HEK293 (cell line): ENCODE data around the gene MRGPRE.

Experiments used
- CTCF ChIA-PET: fragments of 350-600 bp; formaldehyde crosslinking; extraction: SDS; loops from one replicate; lab custom pipeline; 2021; ENCODE audit warnings: antibody characterized with exemption; lab: Yijun Ruan, JAX
- POLR2A ChIA-PET: fragments of 300-600 bp; formaldehyde crosslinking; extraction: SDS; loops from one replicate; lab custom pipeline; 2020; ENCODE audit warnings: antibody characterized with exemption, inconsistent platforms; lab: Yijun Ruan, JAX
- H3K27ac ChIP-seq: fragments of 200-500 bp; sonication (Bioruptor generic); 2 replicates; pipeline ENCODE4 v1.5.1; 2014; ENCODE audit warnings: low read depth, low read length, control low read depth, inconsistent platforms; ENCODE audit errors: extremely low read depth
- H3K36me3 ChIP-seq, 2 experiments: fragments of 200-500 bp in 1 of 2; sonication (Bioruptor generic) in 1 of 2; 1 replicate in 1 of 2; 2 replicates in 1 of 2; pipeline ENCODE4 v1.5.1; 2014 to 2017; ENCODE audit warnings: inconsistent platforms in 2 of 2, low read length in 2 of 2; ENCODE audit not compliant: control insufficient read depth in 2 of 2, insufficient read depth in 1 of 2
- H3K4me1 ChIP-seq: fragments of 200-500 bp; sonication (Bioruptor generic); 2 replicates; pipeline ENCODE4 v1.5.1; 2014; ENCODE audit warnings: mild to moderate bottlenecking, low read length, inconsistent platforms; ENCODE audit not compliant: control insufficient read depth, insufficient read depth
- H3K4me3 ChIP-seq: 2 replicates; pipeline ENCODE4 v1.5.1; 2011; ENCODE audit warnings: low read depth, mild to moderate bottlenecking, control low read depth, low read length, moderate library complexity
- H3K9me3 ChIP-seq: fragments of 200-500 bp; sonication (Bioruptor generic); 2 replicates; pipeline ENCODE4 v1.5.1; 2014; ENCODE audit warnings: low read depth, low read length, inconsistent platforms; ENCODE audit not compliant: control insufficient read depth, insufficient read depth
- ATF2 ChIP-seq: fragments of 450-650 bp; formaldehyde crosslinking; IDR thresholded peaks from 2 replicates; pipeline ENCODE4 v1.5.1; 2016; ENCODE audit warnings: missing biosample characterization, missing genetic modification characterization, low read depth
- EGR2 ChIP-seq: fragments of 450-650 bp; formaldehyde crosslinking; IDR thresholded peaks from 2 replicates; pipeline ENCODE4 v1.5.1; 2016; ENCODE audit warnings: low read depth, missing biosample characterization, missing genetic modification characterization
- GLIS1 ChIP-seq: fragments of 450-650 bp; formaldehyde crosslinking; IDR thresholded peaks from 2 replicates; pipeline ENCODE4 v1.5.1; 2016; ENCODE audit warnings: missing biosample characterization, missing genetic modification characterization
- GLIS2 ChIP-seq: fragments of 450-650 bp; formaldehyde crosslinking; IDR thresholded peaks from 2 replicates; pipeline ENCODE4 v1.5.1; 2016; ENCODE audit warnings: missing biosample characterization, missing genetic modification characterization
- MYNN ChIP-seq: fragments of 450-650 bp; formaldehyde crosslinking; IDR thresholded peaks from 2 replicates; pipeline ENCODE4 v1.5.1; 2016; ENCODE audit warnings: missing biosample characterization, missing genetic modification characterization, borderline replicate concordance
- ZIC2 ChIP-seq: fragments of 450-650 bp; formaldehyde crosslinking; IDR thresholded peaks from 2 replicates; pipeline ENCODE4 v1.5.1; 2016; ENCODE audit warnings: missing biosample characterization, missing genetic modification characterization
- ZNF211 ChIP-seq: fragments of 450-650 bp; formaldehyde crosslinking; IDR thresholded peaks from 2 replicates; pipeline ENCODE4 v1.5.1; 2016; ENCODE audit warnings: low read depth, missing biosample characterization, missing genetic modification characterization
- ZNF24 ChIP-seq: fragments of 450-650 bp; formaldehyde crosslinking; IDR thresholded peaks from 2 replicates; pipeline ENCODE4 v1.5.1; 2016; ENCODE audit warnings: missing biosample characterization, missing genetic modification characterization
- ZNF292 ChIP-seq: fragments of 450-650 bp; formaldehyde crosslinking; IDR thresholded peaks from 2 replicates; pipeline ENCODE4 v1.5.1; 2016; ENCODE audit warnings: low read depth, missing biosample characterization, missing genetic modification characterization, borderline replicate concordance
- ZNF366 ChIP-seq: fragments of 450-650 bp; formaldehyde crosslinking; conservative IDR thresholded peaks from 2 replicates; pipeline ENCODE4 v1.5.1; 2016; ENCODE audit warnings: missing biosample characterization, missing genetic modification characterization
- ZNF398 ChIP-seq: fragments of 450-650 bp; formaldehyde crosslinking; IDR thresholded peaks from 2 replicates; pipeline ENCODE4 v1.5.1; 2017; ENCODE audit warnings: missing biosample characterization, missing genetic modification characterization
- ZNF555 ChIP-seq: fragments of 450-650 bp; formaldehyde crosslinking; conservative IDR thresholded peaks from 2 replicates; pipeline ENCODE4 v1.5.1; 2017; ENCODE audit warnings: missing biosample characterization, mild to moderate bottlenecking, missing genetic modification characterization, inconsistent platforms
- ZNF560 ChIP-seq: fragments of 450-650 bp; formaldehyde crosslinking; IDR thresholded peaks from 2 replicates; pipeline ENCODE4 v1.5.1; 2017; ENCODE audit warnings: missing biosample characterization, missing genetic modification characterization, borderline replicate concordance
- ZNF600 ChIP-seq: fragments of 450-650 bp; formaldehyde crosslinking; IDR thresholded peaks from 2 replicates; pipeline ENCODE4 v1.5.1; 2016; ENCODE audit warnings: missing biosample characterization, missing genetic modification characterization
- ZNF654 ChIP-seq: fragments of 450-650 bp; formaldehyde crosslinking; IDR thresholded peaks from 2 replicates; pipeline ENCODE4 v1.5.1; 2016; ENCODE audit warnings: low read depth, missing biosample characterization, missing genetic modification characterization

MRGPRE gene

GRCh38 chr11:3197878-3198528, 34.2 kb downstream of the MRGPRE start:
- ChIA-PET CTCF (interaction anchor here (1.2 kb wide), 1 partner anchor 8 kb away, joined by 3 read pairs; no protein-coding TSS in a partner anchor), POLR2A (no interaction called here)

GRCh38 chr11:3197044-3197695, 35.0 kb downstream of the MRGPRE start:
- Histone ChIP-seq H3K36me3 (no peaks in the 10 kb centered on the region), H3K4me3 (no peak overlapping the region), H3K9me3 (no peaks in the 10 kb centered on the region), H3K27ac (no peak overlapping the region), H3K4me1 (no peaks in the 10 kb centered on the region)
- ChIA-PET POLR2A (no interaction called here), CTCF (interaction anchor here (2.7 kb wide), 1 partner anchor 160 kb away, joined by 11 read pairs; no protein-coding TSS in a partner anchor)
- TF ChIP-seq ATF2 (tag by site-specific recombination): no peak
- TF ChIP-seq GLIS2: peak; percentile 13; the same call in 1 of the 2 replicates
- no peak for TF ChIP-seq ZNF654 (tag by site-specific recombination)
- TF ChIP-seq ZNF366: no peak
- no peak for TF ChIP-seq ZNF398 (tag by site-specific recombination)
- TF ChIP-seq ZIC2 (tag by site-specific recombination): peak; percentile 11; the same call in 1 of the 2 replicates
- no peak for TF ChIP-seq ZNF292 (tag by site-specific recombination)
- 0 out of 2 replicates have a peak, but pooled peaks have one; percentile 18 for TF ChIP-seq EGR2 (tag by site-specific recombination)
- TF ChIP-seq ZNF555 (tag by site-specific recombination): no peak
- TF ChIP-seq ZNF560 (tag by site-specific recombination): no peak
- no peak for TF ChIP-seq ZNF211 (tag by site-specific recombination)
- no peak for TF ChIP-seq ZNF600 (tag by site-specific recombination)
- TF ChIP-seq GLIS1 (tag by site-specific recombination): peak; percentile 86

More at GRCh38 chr11:3197878-3198528, 34.2 kb downstream of the MRGPRE start:
- Histone ChIP-seq H3K27ac (no peak overlapping the region), H3K9me3 (no peaks in the 10 kb centered on the region), H3K4me3 (no peak overlapping the region), H3K36me3 (no peaks in the 10 kb centered on the region), H3K4me1 (no peaks in the 10 kb centered on the region)
- TF ChIP-seq ZNF24 (no peak), GLIS1 (tag by site-specific recombination) (0 out of 2 replicates have a peak, but pooled peaks have one; percentile 39)

- Histone ChIP-seq H3K4me3 (no peak overlapping the region), H3K9me3 (no peaks in the 10 kb centered on the region), H3K4me1 (no peaks in the 10 kb centered on the region), H3K36me3 (no peaks in the 10 kb centered on the region)
- peak; percentile 96 for TF ChIP-seq ZIC2 (tag by site-specific recombination)
- TF ChIP-seq MYNN: no peak
- TF ChIP-seq, all 188 proteins: peak for 1
- CTCF ChIA-PET: interaction anchor here (0.6 to 2.7 kb wide), 6 partner anchors 9 to 159 kb away, joined by 3 to 11 read pairs (median 6); no protein-coding TSS in a partner anchor
- H3K27ac ChIP-seq: no peak overlapping the region
- POLR2A ChIA-PET: no interaction called here
These were observed 35.8 kb downstream of the MRGPRE start for GRCh38 chr11:3196161-3197043.
